ENCODE measurements around the gene UBTD1. TPM values are rescaled to one million over a fixed set of nuclear protein-coding genes. Genes with fewer than 3 reads are reported as not detected.

The UBTD1 gene
- total and polyA plus RNA-seq, 3 donors from 2014 or later = 74.1 to 143 (median 111) TPM

GRCh38 chr10:97577701-97578100 lies 79.0 kb downstream of the UBTD1 start:
- H3K27ac ChIP-seq = no peak overlapping the region
- H3K9me3 ChIP-seq = no peaks in the 10 kb centered on the region
- no peak overlapping the region for H3K4me3 ChIP-seq
- WGBS, 2 donors = 46 to 62% methylated on average over 4 to 9 of the region's 9 CpGs
- H3K4me1 ChIP-seq = peaks cover 3% of the 10 kb centered on the region
- TF ChIP-seq CTCF (IDR thresholded peaks at IDR 0.05) (no peak), POLR2A (IDR thresholded peaks at IDR 0.05) (no peak)
- DNase-seq = no peak
- H3K36me3 ChIP-seq (ENCODE audit: low read depth, missing control alignments) = no peaks in the 10 kb centered on the region
- H3K27me3 ChIP-seq = no peaks in the 10 kb centered on the region
- intact Hi-C loops (cut with DNase I; ENCODE audit: low total_unique reads) = loop anchor here (5.0 kb wide), 1 partner anchor 35 kb away; no protein-coding TSS in a partner anchor

GRCh38 chr10:97578171-97578844 lies 79.6 kb downstream of the UBTD1 start:
- peak overlapping the region in 1 of 2 donors; percentile 15 for H3K4me3 ChIP-seq

GRCh38 chr10:97580421-97581367 lies 82.0 kb downstream of the UBTD1 start:
- TF ChIP-seq POLR2A (IDR thresholded peaks at IDR 0.05) = no peak
- no peak for TF ChIP-seq CTCF (IDR thresholded peaks at IDR 0.05)
- H3K27me3 ChIP-seq = no peaks in the 10 kb centered on the region
- 88 to 94% methylated on average over 6 to 9 of the region's 9 CpGs for WGBS, 2 donors

More at GRCh38 chr10:97578171-97578844, 79.6 kb downstream of the UBTD1 start:
- Histone ChIP-seq H3K27ac (no peak overlapping the region), H3K27me3 (no peaks in the 10 kb centered on the region), H3K4me1 (no peaks in the 10 kb centered on the region), H3K36me3 (ENCODE audit: low read depth, missing control alignments) (no peaks in the 10 kb centered on the region), H3K9me3 (no peaks in the 10 kb centered on the region)
- WGBS, 2 donors = 47 to 60% methylated on average over 30 to 39 of the region's 40 CpGs
- DNase-seq = no peak
- intact Hi-C loops (cut with DNase I; ENCODE audit: low total_unique reads) = loop anchor here (5.0 kb wide), 1 partner anchor 34 kb away; no protein-coding TSS in a partner anchor
- TF ChIP-seq POLR2A (IDR thresholded peaks at IDR 0.05) = no peak
- TF ChIP-seq CTCF (IDR thresholded peaks at IDR 0.05) = no peak

GRCh38 chr10:97582169-97582568 lies 83.4 kb downstream of the UBTD1 start:
- H3K27ac ChIP-seq = no peak overlapping the region
- no peak for DNase-seq
- no peaks in the 10 kb centered on the region for H3K27me3 ChIP-seq
- intact Hi-C loops (cut with DNase I; ENCODE audit: low total_unique reads) = no loop called here
- no peaks in the 10 kb centered on the region for H3K4me1 ChIP-seq
- no peak for TF ChIP-seq CTCF (IDR thresholded peaks at IDR 0.05)
- TF ChIP-seq POLR2A (IDR thresholded peaks at IDR 0.05) = no peak
- WGBS, 2 donors = 87 to 92% methylated on average over 8 of the region's 8 CpGs
- no peaks in the 10 kb centered on the region for H3K36me3 ChIP-seq (ENCODE audit: low read depth, missing control alignments)
- H3K4me3 ChIP-seq = no peak overlapping the region
- no peaks in the 10 kb centered on the region for H3K9me3 ChIP-seq

More at GRCh38 chr10:97580421-97581367, 82.0 kb downstream of the UBTD1 start:
- no peak for DNase-seq
- intact Hi-C loops (cut with DNase I; ENCODE audit: low total_unique reads) = no loop called here
- no peak overlapping the region for H3K4me3 ChIP-seq
- no peaks in the 10 kb centered on the region for H3K9me3 ChIP-seq
- no peaks in the 10 kb centered on the region for H3K4me1 ChIP-seq
- no peak overlapping the region for H3K27ac ChIP-seq
- no peaks in the 10 kb centered on the region for H3K36me3 ChIP-seq (ENCODE audit: low read depth, missing control alignments)
